Thoracic aorta (tissue), 2 donors: ENCODE results near the gene OSBPL1A. TPM values are rescaled to one million over a fixed set of nuclear protein-coding genes. Genes with fewer than 3 reads are reported as not detected.

Source experiments
- ATAC-seq: fragments of 150-250 bp; one replicate; pipeline ENCODE4 v1.8.0; 2017; ENCODE audit warnings: low read depth; ENCODE audit not compliant: insufficient number of reproducible peaks, low FRiP score
- DNase-seq: peaks from one replicate; pipeline ENCODE4 v3.0.0-alpha.2; 2020; ENCODE audit warnings: low spot score
- H3K27ac ChIP-seq, 2 donors: fragments of 200-600 bp; sonication (generic); 1 replicate in 1 of 2; 2 replicates in 1 of 2; pipeline ENCODE4 v1.5.1; 2016; ENCODE audit warnings: mild to moderate bottlenecking in 2 of 2, moderate library complexity in 2 of 2
- H3K27me3 ChIP-seq: fragments of 200-600 bp; sonication (generic); replicated peaks from 2 replicates; pipeline ENCODE4 v1.6.0; 2016; ENCODE audit warnings: mild to moderate bottlenecking; ENCODE audit not compliant: insufficient read depth
- H3K36me3 ChIP-seq: fragments of 200-600 bp; sonication (generic); one replicate; pipeline ENCODE4 v1.5.1; 2016
- H3K4me1 ChIP-seq, 2 donors: fragments of 200-600 bp; sonication (generic); 1 replicate in 1 of 2; 2 replicates in 1 of 2; pipeline versions ENCODE4 v1.5.1 to v1.6.0; 2016; ENCODE audit warnings: low read depth in 2 of 2, mild to moderate bottlenecking in 1 of 2; ENCODE audit not compliant: control insufficient read depth in 1 of 2
- H3K4me3 ChIP-seq: fragments of 200-600 bp; sonication (generic); 2 replicates; pipeline ENCODE4 v1.5.1; 2016; ENCODE audit warnings: mild to moderate bottlenecking
- H3K9me3 ChIP-seq: fragments of 200-600 bp; sonication (generic); 2 replicates; pipeline ENCODE4 v1.5.1; 2016
- CTCF ChIP-seq: fragments of 200-600 bp; sonication (generic); IDR thresholded peaks from one replicate; pipeline ENCODE4 v1.5.1; 2019; ENCODE audit warnings: antibody characterized with exemption
- total RNA-seq, 2 donors: library from RNA; depleted of rRNA; stranded (reverse); fragments of >200 nt; gene quantifications; one replicate each; pipeline versions ENCODE4 v1.1.0 to v1.2.3, GENCODE V29; 2016

OSBPL1A gene
- total RNA-seq, 2 donors from 2014 or later = 35.1 to 53.7 TPM

GRCh38 chr18:24267878-24268277 is 129.7 kb downstream of the OSBPL1A start:
- peaks cover 5 to 13% of the 10 kb centered on the region in 2 donors for H3K4me1 ChIP-seq
- H3K9me3 ChIP-seq = peaks cover 5% of the 10 kb centered on the region
- TF ChIP-seq CTCF = no peak
- no peak for ATAC-seq
- H3K27ac ChIP-seq = no peak overlapping the region
- DNase-seq = no peak
- H3K27me3 ChIP-seq = no peaks in the 10 kb centered on the region
- no peak overlapping the region for H3K4me3 ChIP-seq
- no peaks in the 10 kb centered on the region for H3K36me3 ChIP-seq

GRCh38 chr18:24266131-24266530 is 131.5 kb downstream of the OSBPL1A start:
- no peak for ATAC-seq
- Histone ChIP-seq H3K27ac (no peak overlapping the region), H3K4me3 (no peak overlapping the region), H3K4me1 (peaks cover 5 to 8% of the 10 kb centered on the region in 2 donors), H3K27me3 (no peaks in the 10 kb centered on the region), H3K36me3 (no peaks in the 10 kb centered on the region), H3K9me3 (peaks cover 5% of the 10 kb centered on the region)
- no peak for DNase-seq
- no peak for TF ChIP-seq CTCF

- DNase-seq (no peak), ATAC-seq (no peak)
- H3K36me3 ChIP-seq = no peaks in the 10 kb centered on the region
- no peak overlapping the region for H3K4me3 ChIP-seq
- no peak overlapping the region for H3K27ac ChIP-seq
- H3K4me1 ChIP-seq = peaks cover 5 to 6% of the 10 kb centered on the region in 2 donors
- H3K27me3 ChIP-seq = no peaks in the 10 kb centered on the region
- H3K9me3 ChIP-seq = peaks cover 5% of the 10 kb centered on the region
- TF ChIP-seq CTCF = no peak
These were observed 132.0 kb downstream of the OSBPL1A start for GRCh38 chr18:24265502-24266064.

GRCh38 chr18:24263050-24263449 is 134.6 kb downstream of the OSBPL1A start:
- Histone ChIP-seq H3K4me1 (no peaks in the 10 kb centered on the region), H3K9me3 (peaks cover 5% of the 10 kb centered on the region), H3K27me3 (no peaks in the 10 kb centered on the region), H3K4me3 (no peak overlapping the region), H3K27ac (no peak overlapping the region), H3K36me3 (no peaks in the 10 kb centered on the region)
- ATAC-seq = no peak
- no peak for DNase-seq
- TF ChIP-seq CTCF = no peak

- no peaks in the 10 kb centered on the region for H3K27me3 ChIP-seq
- no peak for TF ChIP-seq CTCF
- DNase-seq (no peak), ATAC-seq (no peak)
- H3K4me3 ChIP-seq = no peak overlapping the region
- H3K9me3 ChIP-seq = peaks cover under 1% of the 10 kb centered on the region
- H3K36me3 ChIP-seq = no peaks in the 10 kb centered on the region
- no peak overlapping the region for H3K27ac ChIP-seq
- H3K4me1 ChIP-seq = no peaks in the 10 kb centered on the region
These were observed 135.5 kb downstream of the OSBPL1A start for GRCh38 chr18:24262087-24262486.
